Stomach smooth muscle (tissue), 2 donors: ENCODE data around the gene PLEKHJ1.

Experiments
- H3K27ac ChIP-seq: one replicate; pipeline ENCODE4 v1.7.0; 2013; ENCODE audit warnings: mild to moderate bottlenecking, low read length, inconsistent platforms
- H3K27me3 ChIP-seq, 2 donors: one replicate each; pipeline ENCODE4 v1.7.0; 2013; ENCODE audit warnings: low read length in 2 of 2; ENCODE audit not compliant: insufficient read depth in 2 of 2, control insufficient read depth in 1 of 2
- H3K36me3 ChIP-seq, 2 donors: one replicate each; pipeline ENCODE4 v1.7.0; 2013; ENCODE audit warnings: low read length in 2 of 2; ENCODE audit not compliant: control insufficient read depth in 2 of 2, insufficient read depth in 2 of 2
- H3K4me1 ChIP-seq: one replicate; pipeline ENCODE4 v1.7.0; 2013; ENCODE audit warnings: low read length; ENCODE audit not compliant: control insufficient read depth, insufficient read depth
- H3K4me3 ChIP-seq, 2 donors: one replicate each; pipeline ENCODE4 v1.7.0; 2013; ENCODE audit warnings: low read length in 2 of 2
- H3K9ac ChIP-seq, 2 donors: one replicate each; pipeline ENCODE4 v1.7.0; 2013; ENCODE audit warnings: low read length in 2 of 2, mild to moderate bottlenecking in 1 of 2
- H3K9me3 ChIP-seq, 2 donors: one replicate each; pipeline ENCODE4 v1.7.0; 2013; ENCODE audit warnings: low read length in 2 of 2; ENCODE audit not compliant: control insufficient read depth in 2 of 2
- donor health status: healthy.
- donor health status: Pancreatic carcinoma.

The PLEKHJ1 gene

DNA sequence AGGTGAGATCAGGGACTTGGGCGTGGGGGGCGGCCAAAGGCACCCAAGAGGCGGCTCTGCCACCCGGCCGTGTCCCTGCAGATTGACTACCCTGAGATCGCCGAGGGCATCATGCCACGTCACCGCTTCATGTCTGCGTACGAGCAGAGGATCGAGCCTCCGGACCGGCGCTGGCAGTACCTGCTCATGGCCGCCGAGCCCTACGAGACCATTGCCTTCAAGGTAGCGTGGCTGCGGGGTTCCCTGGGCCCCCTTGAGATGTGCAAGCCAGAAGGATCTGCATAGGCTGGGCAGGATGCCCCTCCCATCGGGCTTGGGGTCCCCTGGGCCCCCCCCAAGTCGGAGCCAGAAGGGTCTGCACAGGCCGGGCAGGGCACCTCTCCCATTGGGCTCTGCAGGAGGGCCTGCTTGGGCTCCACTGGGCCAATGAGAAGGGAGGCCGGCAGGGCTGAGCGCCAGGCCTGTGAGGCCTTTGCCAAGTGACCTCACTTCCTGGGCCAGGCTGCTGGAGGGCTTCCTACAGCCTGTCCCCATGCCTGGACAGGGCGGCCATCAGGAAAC is 10.8 kb upstream of the PLEKHJ1 start:
- no peak overlapping the region for H3K4me3 ChIP-seq
- H3K4me1 ChIP-seq, result peaks cover 15% of the 10 kb centered on the region
- H3K9me3 ChIP-seq, result no peaks in the 10 kb centered on the region
- peaks cover 10 to 25% of the 10 kb centered on the region in 2 donors for H3K27me3 ChIP-seq
- no peak overlapping the region for H3K9ac ChIP-seq
- no peak overlapping the region for H3K27ac ChIP-seq
- peaks cover 41 to 45% of the 10 kb centered on the region in 2 donors for H3K36me3 ChIP-seq

DNA sequence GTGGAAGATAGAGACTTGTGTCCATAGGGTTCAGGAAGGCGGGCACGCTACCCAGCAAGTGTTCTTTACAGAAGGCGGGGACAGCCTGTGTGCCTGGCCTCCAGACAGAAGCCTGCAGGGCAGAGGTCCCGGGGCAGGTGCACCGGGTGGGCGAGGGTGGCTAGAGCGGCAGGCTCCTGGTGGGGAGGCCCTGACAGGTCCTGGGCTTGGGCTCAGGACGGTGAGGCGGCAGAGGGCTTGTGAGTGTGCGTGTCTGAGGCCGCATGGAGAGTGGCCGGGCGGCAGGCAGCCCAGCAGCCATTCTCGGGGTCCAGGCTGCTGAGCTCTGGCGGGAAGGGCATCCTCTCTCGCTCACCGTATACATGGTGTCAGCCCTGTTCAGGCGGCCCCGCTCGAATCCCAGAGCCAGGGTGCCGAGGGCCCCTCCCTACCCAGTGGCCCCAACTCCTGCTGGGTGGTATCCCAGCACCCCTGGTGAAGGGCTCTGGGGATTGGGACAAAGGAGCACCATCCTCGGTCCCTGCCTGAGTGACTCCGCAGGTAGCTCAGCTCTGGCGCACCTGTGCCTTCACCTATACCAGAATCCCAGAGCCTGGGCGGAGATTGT is 10.0 kb upstream of the PLEKHJ1 start:
- Histone ChIP-seq H3K9me3 (no peaks in the 10 kb centered on the region), H3K27ac (no peak overlapping the region), H3K36me3 (peaks cover 41 to 45% of the 10 kb centered on the region in 2 donors), H3K4me3 (no peak overlapping the region), H3K9ac (no peak overlapping the region), H3K4me1 (peaks cover 11% of the 10 kb centered on the region), H3K27me3 (peaks cover 7 to 17% of the 10 kb centered on the region in 2 donors)

DNA sequence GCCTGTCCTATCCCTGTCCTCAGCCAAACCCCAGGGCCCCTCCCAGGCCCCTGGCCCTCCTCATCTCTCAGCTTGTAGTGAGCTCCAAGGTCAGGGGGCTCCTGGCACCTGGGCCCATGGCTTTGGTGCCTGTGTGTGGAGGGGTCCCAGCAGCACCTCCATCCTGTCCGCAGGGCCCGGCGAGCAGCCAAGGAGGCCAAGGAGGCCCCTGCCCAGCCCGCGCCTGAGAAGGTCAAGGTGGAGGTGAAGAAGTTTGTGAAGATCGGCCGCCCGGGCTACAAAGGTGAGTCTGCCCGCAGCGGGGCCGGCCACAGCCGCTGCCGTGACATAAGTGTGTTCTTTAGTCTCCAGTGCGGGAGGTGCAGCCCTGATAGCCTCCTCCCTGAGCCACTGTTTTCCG is 9.1 kb upstream of the PLEKHJ1 start:
- Histone ChIP-seq H3K4me3 (no peak overlapping the region), H3K9ac (no peak overlapping the region), H3K27ac (no peak overlapping the region), H3K36me3 (peaks cover 41 to 45% of the 10 kb centered on the region in 2 donors), H3K4me1 (peaks cover 15% of the 10 kb centered on the region), H3K27me3 (peaks cover 5 to 9% of the 10 kb centered on the region in 2 donors), H3K9me3 (no peaks in the 10 kb centered on the region)

DNA sequence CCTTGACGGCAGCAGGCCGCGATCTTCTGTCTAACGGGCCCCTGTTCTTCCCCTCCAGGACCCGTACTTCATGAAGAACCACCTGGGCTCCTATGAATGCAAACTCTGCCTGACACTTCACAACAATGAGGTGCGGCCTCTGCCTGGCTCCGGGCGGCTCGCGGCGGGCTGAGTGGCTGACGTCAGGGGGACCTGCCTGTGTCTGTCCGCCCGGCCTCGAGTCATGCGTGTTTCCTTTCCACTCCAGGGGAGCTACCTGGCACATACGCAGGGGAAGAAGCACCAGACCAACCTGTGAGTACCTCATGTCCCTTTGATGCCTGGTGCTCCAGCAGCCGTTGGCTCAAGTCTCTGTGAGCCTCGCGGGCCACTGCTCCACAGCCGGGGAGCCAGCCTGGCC is 8.4 kb upstream of the PLEKHJ1 start:
- H3K27ac ChIP-seq, result no peak overlapping the region
- peaks cover 0 to 3% of the 10 kb centered on the region in 2 donors for H3K27me3 ChIP-seq
- no peaks in the 10 kb centered on the region for H3K9me3 ChIP-seq
- H3K4me1 ChIP-seq, result peaks cover 19% of the 10 kb centered on the region
- peaks cover 41 to 45% of the 10 kb centered on the region in 2 donors for H3K36me3 ChIP-seq
- no peak overlapping the region for H3K9ac ChIP-seq
- H3K4me3 ChIP-seq, result no peak overlapping the region

DNA sequence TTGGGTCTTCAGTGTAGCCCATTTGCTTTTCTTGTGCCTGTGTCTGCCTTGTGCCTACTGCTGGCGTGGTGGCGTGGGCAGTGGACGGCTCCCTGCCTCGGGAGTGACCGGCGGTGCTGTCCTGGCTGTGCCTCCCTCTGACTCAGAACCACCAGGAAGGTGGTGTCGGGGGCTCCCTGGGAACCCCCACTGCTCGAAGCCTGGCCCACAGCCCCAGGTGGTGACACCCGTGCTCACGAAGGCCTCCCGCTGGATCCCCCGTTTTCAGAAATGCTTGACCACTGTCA is 7.9 kb upstream of the PLEKHJ1 start:
- H3K4me3 ChIP-seq, result no peak overlapping the region
- no peak overlapping the region for H3K9ac ChIP-seq
- H3K4me1 ChIP-seq, result peaks cover 20% of the 10 kb centered on the region
- H3K9me3 ChIP-seq, result no peaks in the 10 kb centered on the region
- no peak overlapping the region for H3K27ac ChIP-seq
- H3K27me3 ChIP-seq, result no peaks in the 10 kb centered on the region
- peaks cover 41 to 45% of the 10 kb centered on the region in 2 donors for H3K36me3 ChIP-seq

DNA sequence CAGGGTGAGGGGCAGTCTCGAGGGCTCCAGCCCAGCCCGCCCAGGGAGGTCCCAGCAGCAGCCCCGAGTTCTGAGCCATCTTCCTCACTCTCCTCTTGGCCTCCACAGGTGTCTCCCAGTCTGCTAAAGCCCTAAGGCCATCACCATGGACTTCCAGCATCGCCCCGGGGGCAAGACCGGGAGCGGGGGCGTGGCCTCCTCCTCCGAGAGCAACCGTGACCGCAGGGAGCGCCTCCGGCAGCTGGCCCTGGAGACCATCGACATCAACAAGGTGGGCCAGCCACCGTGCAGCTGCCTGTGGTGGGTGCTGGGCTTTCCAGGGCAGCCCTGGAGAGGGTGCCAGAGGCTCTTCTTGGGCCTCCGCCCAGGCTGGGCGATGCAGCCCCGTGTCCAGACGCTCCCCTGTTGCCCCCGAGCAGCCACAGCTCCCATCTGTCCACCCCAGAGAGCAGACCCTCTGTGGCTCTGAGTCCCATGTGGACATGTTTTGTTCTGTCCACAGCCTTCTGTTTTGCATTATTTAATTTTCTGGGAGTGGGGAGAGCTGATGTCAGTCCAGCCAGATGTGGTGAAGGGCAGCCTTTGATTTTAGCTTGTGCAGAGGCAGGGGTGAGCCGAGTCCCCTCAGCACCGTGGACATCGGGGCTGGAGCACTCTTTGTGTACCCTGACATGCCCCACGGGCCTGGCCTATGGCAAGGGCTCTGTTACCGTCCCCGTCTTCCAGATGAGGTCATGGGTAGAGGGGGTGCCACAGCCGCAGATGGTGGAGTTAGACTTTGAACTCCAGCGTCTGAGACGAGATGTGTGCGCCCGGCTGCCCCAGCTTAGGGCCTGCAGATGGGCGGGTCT is 7.4 kb upstream of the PLEKHJ1 start:
- Histone ChIP-seq H3K27ac (no peak overlapping the region), H3K4me3 (no peak overlapping the region), H3K9ac (no peak overlapping the region), H3K9me3 (no peaks in the 10 kb centered on the region), H3K27me3 (no peaks in the 10 kb centered on the region), H3K4me1 (peaks cover 26% of the 10 kb centered on the region), H3K36me3 (peaks cover 41 to 45% of the 10 kb centered on the region in 2 donors)

DNA sequence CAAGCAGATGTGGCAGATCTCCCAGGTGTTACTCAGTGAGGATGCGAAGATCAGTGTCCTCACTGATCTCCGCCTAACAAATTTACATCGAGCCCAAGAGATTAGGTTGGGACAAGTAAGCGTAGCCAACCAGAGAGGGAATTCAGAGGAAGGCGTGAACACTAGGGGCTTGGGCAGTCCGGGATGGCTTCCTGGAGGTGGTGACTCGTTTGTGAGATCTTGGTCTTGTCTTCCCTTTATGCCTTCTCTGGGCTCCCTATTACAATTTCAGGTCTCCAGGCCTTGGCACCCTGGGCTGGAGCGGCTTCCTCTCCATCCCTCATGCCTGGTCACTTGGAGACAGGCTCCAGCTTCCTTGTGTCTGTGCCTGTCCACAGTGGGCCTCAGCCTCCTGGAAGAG is 6.7 kb upstream of the PLEKHJ1 start:
- no peaks in the 10 kb centered on the region for H3K9me3 ChIP-seq
- H3K9ac ChIP-seq, result no peak overlapping the region
- H3K36me3 ChIP-seq, result peaks cover 41 to 45% of the 10 kb centered on the region in 2 donors
- H3K4me1 ChIP-seq, result peaks cover 32% of the 10 kb centered on the region
- H3K27me3 ChIP-seq, result no peaks in the 10 kb centered on the region
- H3K4me3 ChIP-seq, result no peak overlapping the region
- H3K27ac ChIP-seq, result no peak overlapping the region

DNA sequence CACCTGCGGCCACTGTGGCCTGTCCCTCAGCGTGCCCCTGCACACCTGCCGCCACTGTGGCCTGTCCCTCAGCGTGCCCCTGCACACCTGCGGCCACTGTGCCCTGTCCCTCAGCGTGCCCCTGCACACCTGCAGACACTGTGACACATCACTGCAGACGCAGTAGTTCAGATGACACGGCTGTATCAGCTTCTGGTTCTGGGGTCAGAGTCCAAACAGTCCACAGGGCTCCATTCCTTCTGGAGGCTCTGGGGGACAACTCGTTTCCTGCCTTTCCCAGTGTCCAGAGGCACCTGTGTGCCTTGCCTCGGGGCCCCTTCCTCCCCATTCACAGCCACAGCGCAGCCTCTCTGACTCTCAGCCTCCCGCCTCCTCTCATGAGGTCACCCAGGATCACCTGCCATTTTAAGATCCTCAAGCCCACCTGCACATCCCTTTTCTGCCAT is 6.0 kb upstream of the PLEKHJ1 start:
- Histone ChIP-seq H3K4me3 (no peak overlapping the region), H3K36me3 (peaks cover 36 to 40% of the 10 kb centered on the region in 2 donors), H3K4me1 (peaks cover 39% of the 10 kb centered on the region), H3K27ac (no peak overlapping the region), H3K9me3 (no peaks in the 10 kb centered on the region), H3K27me3 (no peaks in the 10 kb centered on the region), H3K9ac (no peak overlapping the region)

DNA sequence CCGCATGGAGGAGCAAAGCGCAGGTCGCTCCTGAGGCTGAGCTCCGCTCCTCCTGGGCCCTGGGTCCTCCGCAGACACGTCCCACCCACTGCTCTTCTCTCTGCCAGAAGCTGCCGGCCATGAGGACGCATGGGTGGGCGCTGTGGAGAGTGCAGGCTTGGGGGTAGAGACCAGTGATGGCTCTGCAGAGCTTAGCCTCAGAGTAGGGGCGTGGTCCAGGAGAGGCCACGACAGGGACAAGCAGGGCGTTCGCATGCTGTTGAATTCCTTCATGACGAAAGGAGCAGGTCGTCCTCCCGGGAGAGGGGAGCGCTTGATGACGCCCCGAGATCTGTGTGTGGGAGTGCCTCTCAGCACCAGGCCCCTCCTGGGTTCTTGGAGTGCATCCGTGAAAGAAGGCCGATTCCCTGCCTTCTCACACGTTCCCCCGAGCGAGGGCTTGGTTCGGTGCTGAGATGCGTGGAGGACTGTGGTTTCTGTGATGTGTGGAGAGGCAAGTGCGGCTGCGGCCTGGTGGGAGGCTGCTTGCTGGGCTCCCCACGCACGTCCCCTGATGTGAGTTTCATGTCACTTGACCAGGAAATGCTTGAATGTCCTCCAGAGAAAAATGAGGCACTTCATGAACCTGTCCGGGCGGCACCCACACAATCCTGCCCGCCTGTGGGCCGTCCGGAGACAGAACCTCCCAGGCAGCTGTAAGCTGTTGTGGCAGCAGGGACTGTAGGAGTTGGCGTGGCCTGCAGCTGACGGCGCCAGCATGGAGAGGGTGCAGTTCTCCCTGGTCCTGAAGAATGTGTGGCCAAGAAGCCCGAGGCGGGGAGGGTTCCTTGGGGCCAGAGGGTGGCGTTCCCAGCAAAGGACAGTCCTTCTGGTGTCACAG is 5.0 kb upstream of the PLEKHJ1 start:
- no peaks in the 10 kb centered on the region for H3K27me3 ChIP-seq
- H3K4me3 ChIP-seq, result peak overlapping the region in 1 of 2 donors; percentile 49
- H3K9ac ChIP-seq, result peak overlapping the region; percentile 0 to 21
- H3K27ac ChIP-seq, result no peak overlapping the region
- peaks cover 40% of the 10 kb centered on the region for H3K4me1 ChIP-seq
- peaks cover 30 to 31% of the 10 kb centered on the region in 2 donors for H3K36me3 ChIP-seq
- no peaks in the 10 kb centered on the region for H3K9me3 ChIP-seq
